Measurements from ENCODE around the gene FOXO3.

Gene FOXO3

DNA sequence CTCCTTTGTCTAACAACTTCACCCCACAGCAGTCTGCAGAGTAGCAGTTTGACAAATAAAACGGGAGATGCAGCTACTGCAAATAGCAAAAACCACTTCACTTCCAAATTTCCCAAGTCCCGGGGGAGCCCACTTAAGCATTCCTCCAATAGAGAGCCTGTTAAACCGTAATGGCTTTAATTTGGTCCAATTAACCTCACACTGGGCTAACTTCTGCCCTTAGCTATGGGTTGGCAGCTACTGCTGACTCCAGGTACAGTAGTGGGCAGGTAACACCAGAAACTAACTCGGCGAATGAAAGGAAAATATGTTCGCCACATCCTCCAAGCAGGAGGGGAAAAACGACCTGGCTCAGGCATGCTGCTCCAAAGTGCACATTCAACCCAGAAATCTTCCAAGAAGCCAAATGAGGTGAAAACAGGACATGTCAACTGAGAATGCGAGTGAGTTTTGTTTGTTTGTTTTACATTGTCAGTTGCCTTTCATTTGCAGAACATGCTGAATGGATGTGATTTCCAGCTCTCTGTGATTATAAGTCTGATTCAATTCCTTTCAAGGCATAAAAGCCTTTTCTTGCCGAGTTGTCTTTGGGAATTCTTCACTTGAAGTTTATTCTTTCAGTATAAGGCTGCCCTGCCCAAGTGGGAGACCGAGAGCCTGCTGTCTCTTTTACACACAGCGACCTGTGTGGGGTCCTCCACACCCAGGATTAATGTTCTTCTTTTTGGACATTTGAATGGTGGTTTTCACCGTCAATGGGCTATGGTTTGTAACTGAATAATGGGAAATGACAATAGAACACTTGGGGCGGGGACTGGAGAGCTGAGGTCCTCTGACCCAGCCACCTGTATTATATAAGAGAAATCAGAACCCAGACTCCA, 170.2 kb downstream of the FOXO3 start:
- TF ChIP-seq, protein P1, sequence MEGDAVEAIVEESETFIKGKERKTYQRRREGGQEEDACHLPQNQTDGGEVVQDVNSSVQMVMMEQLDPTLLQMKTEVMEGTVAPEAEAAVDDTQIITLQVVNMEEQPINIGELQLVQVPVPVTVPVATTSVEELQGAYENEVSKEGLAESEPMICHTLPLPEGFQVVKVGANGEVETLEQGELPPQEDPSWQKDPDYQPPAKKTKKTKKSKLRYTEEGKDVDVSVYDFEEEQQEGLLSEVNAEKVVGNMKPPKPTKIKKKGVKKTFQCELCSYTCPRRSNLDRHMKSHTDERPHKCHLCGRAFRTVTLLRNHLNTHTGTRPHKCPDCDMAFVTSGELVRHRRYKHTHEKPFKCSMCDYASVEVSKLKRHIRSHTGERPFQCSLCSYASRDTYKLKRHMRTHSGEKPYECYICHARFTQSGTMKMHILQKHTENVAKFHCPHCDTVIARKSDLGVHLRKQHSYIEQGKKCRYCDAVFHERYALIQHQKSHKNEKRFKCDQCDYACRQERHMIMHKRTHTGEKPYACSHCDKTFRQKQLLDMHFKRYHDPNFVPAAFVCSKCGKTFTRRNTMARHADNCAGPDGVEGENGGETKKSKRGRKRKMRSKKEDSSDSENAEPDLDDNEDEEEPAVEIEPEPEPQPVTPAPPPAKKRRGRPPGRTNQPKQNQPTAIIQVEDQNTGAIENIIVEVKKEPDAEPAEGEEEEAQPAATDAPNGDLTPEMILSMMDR (IDR thresholded peaks at IDR 0.05): no peak

DNA sequence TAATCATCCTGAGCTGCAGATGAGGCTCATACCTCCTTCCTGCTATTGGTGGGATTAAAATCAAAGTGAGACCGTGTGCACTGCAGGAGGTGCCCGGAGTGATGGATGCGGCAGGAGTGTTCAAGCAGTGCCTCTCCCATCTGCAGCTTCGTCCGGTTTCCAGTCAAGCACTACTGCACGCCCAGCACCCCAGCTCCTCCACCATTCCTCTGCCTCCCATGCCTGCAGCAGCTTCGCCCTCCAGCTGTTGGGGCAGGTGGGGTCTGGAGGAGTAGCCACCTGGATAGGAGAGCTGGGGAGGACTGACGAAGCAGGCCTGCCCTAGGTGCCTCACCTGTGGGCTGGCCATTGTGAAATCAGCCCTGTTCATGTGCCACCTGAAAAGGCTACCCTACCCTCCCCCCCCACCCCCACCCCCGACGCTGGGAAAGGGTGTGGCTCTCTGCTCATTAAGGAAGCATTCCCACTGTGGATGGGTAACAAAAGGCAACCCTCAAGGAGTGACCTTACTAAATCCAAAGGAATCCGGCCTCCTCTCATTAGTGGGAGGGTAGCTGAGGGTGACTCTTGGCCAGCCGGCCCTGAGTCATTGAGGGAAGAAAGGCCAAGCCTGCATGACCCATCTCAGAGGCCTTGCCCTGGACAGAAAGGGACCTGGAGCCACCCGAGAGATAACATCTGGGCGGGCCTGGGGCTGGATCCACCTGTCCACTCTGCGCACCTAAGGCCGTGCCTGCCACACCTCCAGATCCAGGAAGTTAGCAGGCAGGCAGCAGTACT, 171.6 kb downstream of the FOXO3 start:
- TF ChIP-seq, protein P1 (IDR thresholded peaks at IDR 0.05): no peak

DNA sequence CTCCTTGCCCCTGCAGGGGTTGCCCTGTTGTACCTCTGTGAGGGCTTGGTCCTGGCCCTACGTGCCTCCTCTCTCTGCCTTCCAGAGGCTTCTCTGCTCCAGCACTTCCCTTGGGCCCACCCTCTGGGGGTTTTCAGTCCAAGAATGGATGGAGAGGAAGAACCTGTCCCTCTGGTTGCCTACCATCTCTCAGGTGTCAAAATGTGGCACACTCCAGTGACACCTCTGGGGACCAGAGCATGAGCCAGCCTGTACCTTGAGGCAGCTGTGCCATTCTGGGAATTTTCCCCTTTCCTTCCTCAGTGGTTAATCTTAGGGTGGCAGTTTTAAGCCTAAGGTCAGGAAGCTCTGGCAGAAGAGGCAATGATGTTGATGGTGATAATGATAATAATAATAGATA, 172.3 kb downstream of the FOXO3 start:
- TF ChIP-seq, protein P1 (IDR thresholded peaks at IDR 0.05): no peak

DNA sequence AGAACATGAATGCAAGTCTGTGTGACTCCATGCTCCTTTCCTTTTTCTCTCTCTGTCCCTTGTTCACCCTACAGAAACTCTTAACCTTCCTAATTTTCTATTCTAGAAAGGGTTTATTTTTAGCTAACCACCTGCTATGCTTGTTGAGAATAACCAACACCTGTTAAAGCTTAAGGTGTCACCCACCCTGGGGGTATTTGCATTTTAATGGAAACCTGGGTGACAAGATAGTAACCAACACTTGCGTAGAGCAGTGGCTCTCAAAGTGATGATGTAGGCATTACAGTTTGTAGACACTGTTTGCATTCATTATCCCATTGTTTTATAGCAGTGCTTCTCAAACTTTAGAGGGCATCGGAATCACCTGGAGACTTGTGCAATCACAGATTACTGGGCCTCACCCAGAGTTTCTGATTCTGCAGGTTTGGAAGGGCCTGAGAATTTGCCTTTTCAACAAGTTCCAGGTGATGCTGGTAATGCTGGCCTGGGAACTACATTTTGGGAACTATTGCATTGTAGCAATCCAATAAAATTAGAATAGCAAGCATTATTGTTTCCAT, 173.1 kb downstream of the FOXO3 start:
- TF ChIP-seq, protein P1 (IDR thresholded peaks at IDR 0.05): no peak

All from LNCAP (cell line).